ENCODE data around the gene IFITM1.
"Not testable (repeated sequence)": the region's sequence is repeated elsewhere in the genome, so short reads cannot be mapped to it uniquely, and the experiment has no call there.

Gene IFITM1

DNA sequence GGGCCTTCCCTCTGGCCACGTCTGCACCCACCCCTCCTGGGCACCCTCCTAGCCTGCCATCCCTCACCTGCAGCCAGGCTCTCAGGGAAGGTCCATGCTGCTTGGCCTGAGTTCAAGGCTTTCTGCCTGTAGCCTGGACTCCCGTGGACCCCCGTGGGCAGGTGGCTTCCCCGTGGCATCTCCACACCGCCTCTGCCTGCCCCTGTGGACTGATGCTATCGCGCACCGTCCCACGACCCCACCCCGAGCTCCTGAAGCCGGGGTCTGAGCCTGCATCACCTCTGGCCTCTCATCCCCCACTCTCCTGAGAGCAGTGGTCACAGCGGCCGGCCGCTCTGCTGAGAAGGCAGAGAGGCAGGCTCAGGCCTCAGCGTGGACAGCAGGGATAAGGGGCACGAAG, 19.1 kb upstream of the IFITM1 start:
- DNase-seq: no peak

DNA sequence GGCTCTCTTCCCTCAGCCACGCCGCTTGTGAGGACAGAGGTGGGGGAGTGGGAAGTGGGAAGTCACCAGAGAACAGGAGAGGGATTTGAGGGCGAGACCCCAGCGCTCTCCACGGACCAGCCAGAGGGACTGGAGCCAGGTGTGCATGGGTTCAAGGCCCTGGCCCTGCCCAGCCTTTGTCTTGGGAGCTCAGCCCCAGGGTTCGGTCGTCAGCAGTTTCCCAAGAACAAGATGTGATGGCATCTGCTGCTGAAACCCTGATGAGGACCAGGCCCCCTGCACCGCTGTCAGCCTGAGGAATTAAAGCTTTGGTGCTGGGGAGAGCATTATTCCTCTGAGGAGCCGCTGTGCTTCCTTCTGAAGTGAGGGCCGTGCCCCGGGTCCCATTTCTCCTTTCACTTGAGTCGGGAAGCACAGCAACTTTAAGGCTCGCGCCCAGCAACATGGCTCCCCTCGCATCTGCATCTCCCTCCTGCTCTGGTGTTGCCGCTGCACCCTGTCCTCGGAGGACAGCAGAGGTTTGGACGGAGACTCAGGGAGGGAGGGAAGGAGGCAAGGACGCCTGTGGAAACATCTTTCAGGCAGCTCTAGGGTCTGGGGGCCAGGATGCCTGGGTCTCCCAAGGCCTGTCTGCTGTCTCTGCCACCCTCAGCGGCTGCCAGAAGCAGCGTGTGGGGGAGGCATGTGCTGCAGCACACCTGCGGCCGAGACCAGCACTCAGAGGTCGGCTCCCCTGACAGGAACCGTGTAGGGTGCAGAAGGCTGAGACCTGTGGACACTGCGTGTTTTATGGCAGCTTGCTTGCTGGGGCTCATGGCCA, 18.3 kb upstream of the IFITM1 start:
- DNase-seq: no peak

DNA sequence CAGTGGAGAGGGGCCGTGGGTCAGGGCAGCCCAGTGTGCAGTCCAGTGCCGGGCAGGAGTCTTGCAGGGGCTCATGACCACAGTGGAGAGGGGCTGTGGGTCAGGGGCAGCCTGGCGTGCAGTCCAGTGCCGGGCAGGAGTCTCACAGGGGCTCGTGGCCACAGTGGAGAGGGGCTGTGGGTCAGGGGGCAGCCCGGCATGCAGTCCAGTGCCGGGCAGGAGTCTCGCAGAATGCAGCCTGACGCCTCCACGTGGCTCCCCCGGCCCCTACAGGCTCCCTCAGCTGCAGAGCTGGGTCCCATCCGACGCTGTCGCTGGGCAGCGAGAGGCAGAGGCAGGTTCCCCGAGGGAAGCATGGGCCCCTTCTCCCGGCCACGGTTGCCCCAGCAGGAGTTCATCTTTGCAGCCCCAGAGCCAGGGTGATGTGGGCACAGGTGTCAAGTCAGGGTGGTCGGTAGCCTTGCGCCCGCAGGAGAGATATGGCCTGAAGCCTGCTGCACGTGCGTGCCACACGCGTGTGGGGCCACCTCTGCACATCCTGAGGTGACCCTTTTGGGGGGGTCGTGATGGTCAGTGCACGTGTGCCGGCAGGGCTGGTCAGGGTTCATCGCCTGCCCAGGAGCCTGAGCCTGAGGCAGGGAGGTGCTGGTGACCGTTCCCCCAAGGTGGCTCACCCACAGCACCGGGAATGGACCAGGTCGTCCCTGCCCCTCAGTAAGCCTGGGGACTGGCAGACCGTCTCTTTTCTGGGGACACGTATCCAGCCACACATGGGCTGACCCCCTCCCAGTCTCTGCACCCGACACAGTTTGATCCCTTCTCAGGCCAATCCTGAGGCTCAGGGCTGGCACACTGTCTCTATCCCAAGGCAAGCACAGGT, 17.4 kb upstream of the IFITM1 start:
- DNase-seq: no peak

DNA sequence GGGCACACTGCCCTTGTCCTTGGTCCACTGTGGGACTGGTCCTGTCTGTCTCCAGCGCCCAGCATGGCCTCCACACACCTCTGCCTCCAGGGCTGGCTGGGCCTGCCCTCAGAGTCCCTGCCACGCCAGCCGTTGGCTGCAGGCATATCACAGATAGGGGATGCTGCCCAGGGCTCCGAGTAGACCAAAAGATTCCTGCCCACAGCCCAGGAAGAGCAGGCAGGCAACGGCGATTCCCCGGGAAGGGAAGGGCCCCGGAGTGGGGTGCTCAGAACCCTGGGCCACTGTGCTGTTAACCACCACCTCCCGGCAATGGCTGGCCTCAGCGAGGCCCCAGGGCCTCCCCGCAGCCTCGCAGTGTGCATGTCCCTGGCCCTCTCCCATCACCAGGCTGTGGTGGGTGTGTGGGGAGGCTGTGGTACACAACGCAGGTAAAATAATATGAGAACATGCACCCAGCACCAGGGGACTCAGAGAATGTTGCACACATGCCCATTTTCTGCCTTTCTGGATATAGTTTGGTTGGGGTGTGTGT, 16.7 kb upstream of the IFITM1 start:
- DNase-seq: no peak

DNA sequence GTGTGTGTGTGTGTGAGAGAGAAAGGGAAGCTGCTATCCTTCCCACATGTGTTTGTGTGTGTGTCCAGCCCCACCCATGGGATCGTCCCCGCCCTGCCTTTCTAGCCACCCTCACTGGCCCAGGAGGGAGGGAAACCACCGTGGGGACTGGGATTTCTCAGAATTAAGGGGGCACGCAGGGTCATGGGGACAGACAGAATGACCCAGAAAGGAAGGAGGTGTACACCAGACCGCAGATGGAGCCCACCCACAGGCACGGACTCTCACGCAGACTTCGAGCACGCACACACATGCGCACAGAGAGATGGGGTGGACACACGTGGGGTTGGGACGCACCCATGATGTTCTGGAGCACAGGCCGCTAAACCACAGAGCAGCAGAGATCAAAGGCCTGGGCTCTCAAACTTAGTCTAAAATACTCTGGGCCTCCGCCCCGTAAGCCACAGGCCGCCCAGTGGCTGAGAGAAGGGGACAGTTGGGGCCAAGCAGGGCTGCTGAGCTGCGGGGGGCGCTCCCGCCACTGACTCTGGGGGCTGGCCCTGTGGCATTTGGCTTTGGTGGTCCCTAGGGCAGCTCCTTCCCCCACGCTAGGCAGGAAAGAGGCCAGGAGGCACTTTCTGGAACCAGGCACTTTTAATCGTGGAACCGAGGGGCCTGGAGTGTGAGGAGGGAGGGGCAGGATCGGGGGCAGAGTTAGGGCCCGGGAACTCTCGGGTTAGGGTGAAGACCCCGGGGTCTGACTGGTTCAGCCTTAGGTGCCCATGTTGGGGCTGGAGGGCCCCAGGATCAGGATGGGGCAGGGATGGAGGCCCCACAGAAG, 16.0 kb upstream of the IFITM1 start:
- DNase-seq: peak in 2 of 3 donors; percentile 34 to 40

DNA sequence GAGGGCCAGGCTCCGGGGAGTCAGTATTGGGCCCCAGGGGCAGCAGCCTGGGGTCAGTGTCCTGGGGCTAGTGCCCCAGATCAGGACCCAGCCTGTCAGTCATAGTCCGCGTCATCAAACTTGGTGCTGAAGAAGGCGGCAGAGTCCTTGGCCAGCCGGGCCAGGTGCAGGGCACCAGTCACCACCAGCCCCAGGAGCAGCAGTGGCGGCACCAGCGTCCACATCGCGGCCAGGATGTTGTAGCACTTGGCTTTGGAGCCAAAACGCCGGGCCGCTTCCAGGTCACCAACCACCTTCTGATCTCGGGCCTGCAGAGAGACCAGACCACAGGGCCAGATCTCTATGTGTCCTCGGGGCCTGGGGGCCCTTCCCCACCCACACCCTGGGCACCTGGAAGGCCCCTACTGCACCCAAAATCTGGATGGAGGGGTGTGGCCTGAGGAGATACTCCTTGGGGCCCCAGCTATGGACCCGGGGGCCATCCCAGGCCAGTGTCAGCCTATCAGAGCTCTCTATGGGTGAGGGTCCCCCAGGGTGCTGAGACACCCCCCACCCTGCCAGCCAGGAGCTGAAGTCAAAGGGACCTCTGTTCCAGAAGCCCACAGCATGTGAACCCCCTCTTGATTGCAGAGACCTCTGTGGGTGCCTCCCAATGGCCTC, 15.3 kb upstream of the IFITM1 start:
- DNase-seq: no peak

DNA sequence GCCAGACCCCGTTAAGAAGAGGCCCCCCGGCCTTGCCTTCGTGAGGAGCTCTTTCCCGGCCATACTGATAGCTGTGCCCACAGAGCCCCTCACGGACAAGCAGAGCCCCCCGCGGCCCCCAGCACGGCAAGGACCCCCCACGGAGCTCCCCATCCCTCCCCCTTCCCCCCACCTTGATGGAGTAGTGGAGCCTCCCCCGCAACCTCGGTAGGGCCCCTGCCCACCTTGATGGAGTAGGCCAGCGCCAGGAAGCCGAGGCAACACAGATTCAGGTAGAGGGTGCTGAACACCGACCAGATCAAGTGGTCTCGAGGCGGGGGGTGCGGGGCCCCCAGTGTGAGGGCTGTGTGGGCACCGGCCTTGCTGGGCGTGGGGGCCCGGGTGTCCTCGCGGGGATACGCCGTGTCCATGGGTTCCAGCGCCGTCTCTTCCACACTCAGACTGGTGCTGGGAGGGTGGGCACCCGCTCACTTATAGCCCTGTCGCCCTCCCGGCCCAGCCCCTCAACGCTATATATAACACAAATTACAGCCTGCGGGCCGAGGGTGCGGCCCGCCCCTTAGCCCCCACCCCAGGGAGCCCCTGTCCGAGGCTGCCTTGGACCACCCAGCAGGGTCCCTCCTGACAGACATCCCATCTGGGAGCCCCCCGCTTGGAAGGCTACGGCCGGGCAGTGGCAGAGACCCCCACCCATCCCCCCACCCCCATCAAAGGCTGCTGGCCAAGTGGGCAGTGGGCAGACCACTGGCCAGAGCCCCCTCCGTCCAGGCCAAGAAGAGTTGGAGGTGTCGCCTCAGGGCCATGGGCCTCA, 14.6 kb upstream of the IFITM1 start, which contains the start of gene IFITM5:
IFITM5 (minus strand) TSS at position 446 of the 811 bp plus-strand sequence; CDS start at position 410, 36 bp downstream.
- no peak for DNase-seq

DNA sequence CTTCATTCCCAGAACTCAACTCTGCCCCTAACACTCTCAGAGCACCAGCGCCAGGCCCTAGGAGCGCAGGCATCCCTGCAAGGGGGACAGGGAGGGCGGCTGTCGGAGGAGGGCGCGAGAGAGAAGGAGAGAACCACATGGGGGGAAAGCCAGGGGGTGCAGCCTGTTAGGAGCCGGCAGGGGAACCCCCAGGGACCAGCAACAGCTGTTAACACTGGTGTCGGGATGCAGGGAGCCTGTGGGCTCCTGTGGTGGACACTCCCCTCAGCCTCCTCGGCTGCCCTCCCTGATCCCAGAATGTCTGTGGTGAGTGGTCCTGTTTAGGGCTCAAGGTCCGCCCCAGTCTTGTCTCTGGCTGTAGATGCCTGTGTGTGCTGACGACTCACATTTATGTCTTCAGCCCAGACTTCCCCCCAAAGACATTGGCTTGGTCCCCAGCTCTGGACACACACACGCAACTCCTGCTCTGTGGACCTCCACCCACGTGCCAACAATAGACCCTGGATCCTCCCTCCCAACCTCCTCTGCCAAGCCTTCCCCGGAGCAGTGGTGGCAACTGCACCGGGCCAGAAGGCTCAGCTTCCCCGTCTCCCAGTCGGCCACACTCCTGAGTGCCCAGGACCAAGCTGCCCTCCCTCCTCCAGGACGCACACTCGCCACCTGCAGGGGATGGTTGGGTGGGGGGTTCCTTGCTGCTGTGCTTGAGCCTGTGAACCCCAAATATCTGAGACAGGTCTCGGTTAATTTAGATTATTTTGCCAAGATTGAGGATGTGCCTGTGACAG, 13.7 kb upstream of the IFITM1 start:
- DNase-seq: peak in 1 of 3 donors; percentile 29

DNA sequence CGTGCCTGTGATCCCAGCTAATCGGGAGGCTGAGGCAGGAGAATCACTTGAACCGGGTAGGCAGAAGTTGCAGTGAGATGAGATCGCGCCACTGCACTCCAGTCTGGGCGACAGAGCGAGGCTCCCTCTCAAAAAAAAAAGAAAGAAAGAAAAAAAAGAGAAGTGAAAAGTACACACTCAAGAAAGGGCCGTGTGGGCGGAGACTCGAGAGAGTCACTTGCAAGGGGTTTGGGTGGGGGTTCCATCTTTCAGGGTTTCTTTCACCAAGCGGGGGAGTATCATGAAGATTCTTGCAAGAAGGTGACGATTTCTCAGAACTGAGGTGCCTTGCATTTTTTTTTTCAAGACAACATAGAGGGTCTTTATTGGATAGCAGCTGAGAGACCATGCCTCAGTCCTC, 10.5 kb upstream of the IFITM1 start:
- DNase-seq: peak; percentile 36 to 40 (median 38)

DNA sequence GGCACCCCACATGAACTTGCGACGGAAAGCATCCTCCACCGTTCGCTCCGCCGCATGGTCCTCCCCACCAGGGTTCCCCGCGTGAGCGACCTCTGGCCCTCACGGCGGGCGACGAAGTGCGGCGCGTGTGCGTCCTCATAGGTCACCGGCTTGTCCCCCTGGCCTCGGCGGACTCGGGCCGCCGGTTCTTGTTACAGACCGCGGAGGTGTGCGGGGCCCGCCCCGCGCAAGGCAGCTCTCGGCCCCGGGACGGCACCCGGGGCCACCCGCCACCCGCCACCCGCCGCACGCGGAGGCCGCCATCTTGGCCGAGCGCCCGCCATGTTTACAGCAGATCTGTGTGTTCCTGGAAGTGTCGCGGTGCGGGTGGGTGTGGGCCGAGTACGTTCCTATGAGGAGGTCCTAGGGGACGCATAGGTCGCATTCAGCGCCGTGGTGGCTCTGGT, 9.8 kb upstream of the IFITM1 start:
- DNase-seq: no peak

DNA sequence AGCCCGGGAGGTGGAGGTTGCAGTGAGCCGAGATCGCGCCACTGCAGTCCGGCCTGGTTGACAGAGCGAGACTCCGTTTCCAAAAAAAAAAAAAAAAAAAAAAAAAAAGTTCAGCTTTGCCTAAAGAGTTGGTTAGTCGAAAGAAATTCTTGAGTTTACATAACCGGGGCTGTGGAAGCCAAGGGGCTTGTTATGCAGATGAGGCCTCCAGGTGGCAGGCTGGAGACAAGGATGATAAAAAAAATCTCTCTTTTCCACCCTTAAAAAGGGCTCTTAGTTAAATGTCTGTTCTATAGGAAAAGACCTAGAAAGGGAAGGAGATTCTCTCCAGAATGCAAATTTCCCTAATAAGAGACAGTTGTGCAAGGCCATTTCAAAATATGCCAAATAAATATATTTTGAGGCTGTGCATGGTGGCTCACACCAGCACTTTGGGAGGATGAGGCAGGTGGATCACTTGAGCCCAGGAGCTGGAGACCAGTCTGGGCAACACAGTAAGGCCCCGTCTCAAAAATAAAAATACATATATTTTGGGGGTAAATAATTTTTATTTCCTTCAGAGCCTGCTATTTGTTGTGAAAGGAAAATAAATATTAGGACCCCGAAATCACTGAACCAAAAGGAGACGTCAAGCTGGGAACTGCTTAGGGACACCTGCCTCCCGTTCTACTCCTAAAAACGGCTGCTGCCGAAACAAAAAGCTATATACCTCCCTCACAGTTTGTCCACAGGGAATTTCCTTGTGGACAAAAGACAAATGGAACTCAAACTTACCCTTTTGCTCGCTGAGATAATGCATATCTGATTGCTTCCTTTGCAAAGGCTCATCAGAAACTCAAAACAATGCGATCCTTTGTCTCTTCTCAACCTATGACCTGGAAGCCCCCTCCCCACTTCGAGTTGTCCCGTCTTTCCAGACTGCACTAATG, 8.7 kb upstream of the IFITM1 start:
- DNase-seq: peak; percentile 63 to 73 (median 67)

DNA sequence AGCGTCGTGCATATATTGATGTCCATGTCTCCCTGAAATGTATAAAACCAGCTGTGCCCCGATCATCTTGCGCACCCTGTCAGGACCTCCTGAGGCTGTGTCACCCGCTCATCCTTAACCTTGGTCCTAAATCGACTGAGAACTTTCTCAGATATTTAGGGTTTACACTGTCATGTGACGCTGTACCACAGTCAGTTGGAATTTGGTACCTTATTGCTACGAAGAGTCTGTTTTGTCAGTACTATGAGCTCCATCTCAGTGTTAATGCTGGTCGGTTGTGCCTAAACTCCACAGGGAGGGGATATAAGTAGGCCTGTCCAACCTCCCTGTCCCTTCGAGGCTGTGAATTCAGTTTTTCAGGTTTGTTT, 8.0 kb upstream of the IFITM1 start:
- DNase-seq: no peak

DNA sequence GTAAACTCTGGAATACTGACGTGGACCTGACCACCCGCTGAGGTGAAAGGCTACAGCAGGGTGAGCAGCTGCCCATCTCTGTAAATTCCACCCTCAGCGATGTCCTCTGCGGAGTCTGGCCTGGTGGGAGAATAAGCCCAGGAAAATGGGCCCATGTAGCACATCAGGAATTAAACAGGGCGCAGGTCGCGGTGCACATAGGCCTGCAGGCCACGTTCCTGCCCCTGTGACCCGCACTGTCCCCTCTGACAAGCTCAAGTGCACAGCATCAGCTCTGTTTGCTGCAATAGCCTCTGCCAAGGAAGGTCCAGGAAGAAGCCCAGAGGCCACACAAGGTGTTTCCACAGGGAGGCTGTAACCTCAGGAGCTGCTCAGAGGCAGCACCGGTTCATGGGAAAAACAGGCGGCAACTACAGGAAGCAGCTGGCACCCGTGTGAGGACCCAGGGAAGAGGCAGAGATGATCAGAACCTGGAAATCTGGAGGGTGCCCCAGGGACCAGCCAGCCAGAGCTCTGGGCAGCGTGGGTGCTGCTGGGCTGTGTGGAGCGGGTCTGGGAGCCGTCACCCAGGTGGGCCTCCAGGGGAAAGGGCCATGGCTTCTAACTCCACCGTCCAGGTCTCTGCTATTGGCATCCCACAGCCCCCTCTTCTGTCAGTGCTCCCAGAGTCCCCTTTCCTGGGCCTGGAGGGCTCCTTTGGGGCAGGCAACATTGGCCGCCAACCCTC, 7.0 kb upstream of the IFITM1 start:
- no peak for DNase-seq

DNA sequence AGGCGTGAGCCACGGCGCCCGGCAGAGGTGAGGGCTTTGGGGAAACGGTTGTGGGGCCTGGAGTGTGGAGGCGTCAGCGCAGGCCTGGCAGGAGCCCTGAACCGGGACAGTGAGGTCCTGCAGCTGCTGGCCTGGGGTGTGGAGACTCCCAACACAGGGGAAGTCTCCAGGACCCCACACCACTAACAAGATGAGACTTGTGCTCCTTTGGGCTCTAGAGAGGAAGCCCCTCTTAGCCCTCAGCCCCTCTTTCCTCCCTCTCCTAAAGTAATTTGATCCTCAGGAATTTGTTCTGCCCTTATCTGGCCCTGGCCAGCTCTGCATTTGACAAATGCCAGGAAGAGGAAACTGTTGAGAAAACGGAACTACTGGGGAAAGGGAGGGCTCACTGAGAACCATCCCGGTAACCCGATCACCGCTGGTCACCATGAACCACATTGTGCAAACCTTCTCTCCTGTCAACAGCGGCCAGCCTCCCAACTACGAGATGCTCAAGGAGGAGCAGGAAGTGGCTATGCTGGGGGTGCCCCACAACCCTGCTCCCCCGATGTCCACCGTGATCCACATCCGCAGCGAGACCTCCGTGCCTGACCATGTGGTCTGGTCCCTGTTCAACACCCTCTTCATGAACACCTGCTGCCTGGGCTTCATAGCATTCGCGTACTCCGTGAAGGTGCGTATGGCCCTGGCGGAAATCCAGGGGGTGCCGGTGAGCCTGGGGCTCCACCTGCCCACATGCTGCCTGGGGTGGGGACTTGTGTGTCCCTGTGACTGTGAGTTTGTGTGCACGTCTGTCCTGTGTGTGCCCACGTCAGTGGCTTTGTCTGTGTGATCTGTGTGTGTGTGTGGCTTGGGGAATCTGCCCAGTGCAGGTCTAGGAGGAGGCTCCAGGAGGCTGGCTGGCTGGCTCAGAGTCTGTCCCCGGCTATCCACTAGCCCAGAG, 5.8 kb upstream of the IFITM1 start, which contains the start of gene IFITM2:
IFITM2 (plus strand) TSS at position 51 of the 943 bp plus-strand sequence; CDS start at position 428, 377 bp downstream.
- DNase-seq: peak; percentile 75 to 84 (median 76)

DNA sequence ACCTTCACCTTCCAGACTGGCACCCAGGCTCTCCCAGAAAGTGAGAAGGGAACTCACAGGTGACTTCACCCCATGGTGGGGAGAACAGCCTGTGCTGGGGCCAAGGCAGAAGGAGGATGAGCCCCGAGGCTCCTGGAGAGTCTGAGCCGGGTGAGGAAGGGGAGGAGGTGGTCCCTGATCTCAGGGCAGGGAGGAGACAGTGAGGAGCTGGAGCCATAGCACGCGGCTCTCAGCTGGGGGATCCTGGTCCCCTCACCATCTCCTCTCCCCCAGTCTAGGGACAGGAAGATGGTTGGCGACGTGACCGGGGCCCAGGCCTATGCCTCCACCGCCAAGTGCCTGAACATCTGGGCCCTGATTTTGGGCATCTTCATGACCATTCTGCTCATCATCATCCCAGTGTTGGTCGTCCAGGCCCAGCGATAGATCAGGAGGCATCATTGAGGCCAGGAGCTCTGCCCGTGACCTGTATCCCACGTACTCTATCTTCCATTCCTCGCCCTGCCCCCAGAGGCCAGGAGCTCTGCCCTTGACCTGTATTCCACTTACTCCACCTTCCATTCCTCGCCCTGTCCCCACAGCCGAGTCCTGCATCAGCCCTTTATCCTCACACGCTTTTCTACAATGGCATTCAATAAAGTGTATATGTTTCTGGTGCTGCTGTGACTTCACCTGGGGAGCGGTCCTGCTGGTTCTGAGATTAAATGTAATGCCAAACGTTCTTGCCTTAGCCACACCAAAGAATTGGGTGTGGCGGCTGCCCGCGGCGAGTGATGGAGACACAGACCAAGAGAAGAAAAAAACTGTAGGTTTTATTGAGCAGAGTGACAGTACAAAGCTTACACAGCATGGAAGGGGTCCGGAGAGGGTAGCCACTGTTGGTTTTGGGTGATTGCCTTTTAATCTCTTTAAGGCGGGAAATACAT, 4.8 kb upstream of the IFITM1 start:
- DNase-seq: not testable (repeated sequence)
